Inferior parietal cortex (tissue), 1 donor: Measurements from ENCODE around the gene NXPH4.
A peak's percentile ranks its signal among the peaks of the same experiment; 100 is the strongest.

Experiments
- DNase-seq: peaks from one replicate; pipeline ENCODE4 v3.0.0-alpha.2; 2016; ENCODE audit errors: extremely low spot score

Gene NXPH4

DNA sequence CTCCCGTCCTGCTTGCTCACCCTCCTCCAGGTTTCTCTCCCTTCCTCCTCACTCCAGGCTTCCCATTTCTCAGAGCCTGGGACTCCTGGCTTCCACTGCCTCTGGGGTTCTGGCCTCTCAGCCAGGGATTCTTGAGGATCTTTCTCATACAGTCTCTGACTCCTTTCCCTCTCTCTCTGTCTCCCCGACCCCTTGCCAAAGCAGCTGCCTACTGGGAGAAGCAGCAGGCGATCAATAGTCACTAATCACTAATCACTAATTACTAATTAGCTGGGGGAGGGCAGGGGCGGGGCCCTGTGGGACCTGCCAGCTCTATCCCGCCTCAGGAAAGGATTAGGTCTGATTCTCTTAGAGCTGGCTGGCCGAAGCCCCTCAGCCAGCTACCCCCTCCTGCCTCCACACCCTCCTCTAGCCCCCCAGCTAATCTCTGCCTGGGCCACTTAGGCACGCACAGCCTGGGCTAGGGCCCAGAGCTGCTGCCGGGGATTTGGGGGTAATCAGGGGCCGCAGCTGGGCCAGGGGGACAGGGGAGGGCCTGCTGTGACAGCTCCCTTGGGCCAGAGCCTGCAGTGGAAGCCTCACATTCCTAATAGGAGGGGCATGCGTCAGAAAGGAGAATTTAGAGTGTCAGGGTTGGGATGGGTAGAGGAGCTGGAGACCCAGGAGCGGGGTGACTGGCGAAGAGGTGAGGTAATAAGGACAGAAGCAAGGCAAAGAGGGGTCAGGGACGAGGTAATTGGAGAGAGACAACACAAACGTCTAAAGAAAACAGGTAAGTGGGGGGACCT is 2.8 kb downstream of the NXPH4 start:
- DNase-seq, result no peak

- DNase-seq, result no peak
Measured at GRCh38 chr12:57219993-57220754, 3.6 kb downstream of the NXPH4 start.

DNA sequence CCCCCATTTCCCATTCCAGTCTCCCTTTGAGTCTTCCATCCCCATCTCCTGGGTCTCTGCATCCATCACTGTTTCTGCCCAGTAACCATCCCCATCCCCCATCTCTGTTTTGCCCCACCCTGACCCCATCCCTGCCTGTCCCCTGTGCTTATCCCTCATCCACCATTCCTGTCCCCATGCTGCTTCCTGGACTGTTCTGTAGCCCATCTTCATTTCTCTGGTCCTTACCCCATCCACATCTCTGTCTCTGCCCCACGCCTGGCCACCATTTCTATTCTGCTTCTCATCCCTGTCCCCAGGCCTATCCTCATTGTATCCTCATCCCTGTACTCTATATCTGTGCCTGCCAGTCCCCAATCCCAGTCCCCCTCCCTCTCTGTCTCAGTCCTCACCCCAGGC is 4.2 kb downstream of the NXPH4 start:
- DNase-seq, result no peak

DNA sequence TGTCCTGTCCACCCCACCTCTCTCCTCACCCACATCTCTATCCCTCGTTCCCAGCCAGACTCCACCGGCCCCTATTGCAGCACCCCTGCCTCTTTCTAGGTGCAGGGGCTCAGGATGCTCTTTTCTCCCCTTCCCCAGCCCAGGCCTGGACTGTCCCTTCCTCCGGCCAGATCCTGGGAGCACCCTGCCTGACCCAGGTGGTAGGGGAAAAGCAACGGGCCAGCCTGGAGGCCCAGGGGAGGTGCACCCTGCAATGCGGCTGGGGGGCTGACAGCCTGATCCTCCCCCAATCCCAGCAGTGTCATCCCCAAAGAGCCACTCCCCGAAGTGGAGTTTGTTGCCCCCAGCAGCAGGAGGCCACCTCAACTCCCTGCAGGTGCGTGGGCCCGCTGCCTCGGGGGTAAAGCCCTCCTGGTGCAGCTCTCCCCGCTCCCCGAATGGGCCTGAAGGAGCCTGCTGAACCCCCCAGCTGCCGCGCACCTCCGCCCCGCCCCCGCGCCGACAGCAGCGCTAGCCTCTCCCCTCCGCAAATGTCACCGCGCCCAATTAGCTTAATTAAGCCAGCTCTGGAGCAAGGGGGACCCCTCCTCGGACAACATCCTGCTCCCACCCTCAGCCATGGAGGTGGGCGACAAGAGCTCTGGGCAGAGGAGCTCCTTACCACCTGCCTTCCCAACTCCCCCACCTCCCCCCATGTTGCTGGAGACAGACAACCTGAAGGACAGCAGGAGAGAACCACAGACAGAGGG is 4.7 kb downstream of the NXPH4 start:
- DNase-seq, result no peak

DNA sequence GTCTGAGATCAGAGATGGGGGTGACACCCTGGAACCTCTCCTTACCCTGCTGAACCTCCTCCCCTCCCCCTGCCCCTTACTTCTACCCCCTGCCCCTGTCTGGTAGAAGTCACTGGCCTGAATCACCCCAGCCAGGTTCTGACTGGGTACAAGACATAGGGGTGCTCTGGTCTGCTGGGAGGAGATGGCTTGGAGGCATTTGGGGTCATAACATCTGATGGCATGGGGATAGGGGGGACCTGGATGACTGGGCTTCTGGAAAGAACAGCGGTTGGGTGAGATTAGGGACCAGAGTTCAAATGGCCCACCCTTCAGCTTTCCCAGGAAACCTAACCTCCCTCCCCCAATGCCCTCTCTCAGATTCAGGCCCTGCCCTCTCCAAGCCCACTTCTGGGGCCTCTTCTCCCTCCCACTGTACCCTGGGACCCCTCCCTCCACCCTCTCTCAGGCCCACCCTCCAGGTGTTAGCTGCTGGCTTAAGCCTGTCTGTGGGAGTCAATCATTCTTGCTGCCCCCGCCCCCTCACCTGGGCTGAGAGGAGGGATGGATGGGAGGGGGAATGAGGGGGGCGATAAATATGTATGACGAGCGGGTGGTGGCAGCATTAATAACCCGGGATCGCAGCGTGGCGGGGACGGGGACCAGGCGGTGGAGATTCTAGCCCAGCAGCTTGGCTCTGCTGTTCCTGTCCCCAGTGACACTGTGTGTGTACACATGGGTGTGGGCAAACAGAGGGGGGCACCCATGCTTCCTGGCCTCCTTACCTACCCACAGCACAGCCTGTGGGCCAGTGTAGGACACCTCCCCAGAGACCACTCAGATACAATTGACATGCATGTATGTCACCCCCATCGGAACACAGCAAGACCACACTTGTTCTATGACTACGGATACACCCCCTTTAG is 5.9 kb downstream of the NXPH4 start:
- DNase-seq, result no peak

DNA sequence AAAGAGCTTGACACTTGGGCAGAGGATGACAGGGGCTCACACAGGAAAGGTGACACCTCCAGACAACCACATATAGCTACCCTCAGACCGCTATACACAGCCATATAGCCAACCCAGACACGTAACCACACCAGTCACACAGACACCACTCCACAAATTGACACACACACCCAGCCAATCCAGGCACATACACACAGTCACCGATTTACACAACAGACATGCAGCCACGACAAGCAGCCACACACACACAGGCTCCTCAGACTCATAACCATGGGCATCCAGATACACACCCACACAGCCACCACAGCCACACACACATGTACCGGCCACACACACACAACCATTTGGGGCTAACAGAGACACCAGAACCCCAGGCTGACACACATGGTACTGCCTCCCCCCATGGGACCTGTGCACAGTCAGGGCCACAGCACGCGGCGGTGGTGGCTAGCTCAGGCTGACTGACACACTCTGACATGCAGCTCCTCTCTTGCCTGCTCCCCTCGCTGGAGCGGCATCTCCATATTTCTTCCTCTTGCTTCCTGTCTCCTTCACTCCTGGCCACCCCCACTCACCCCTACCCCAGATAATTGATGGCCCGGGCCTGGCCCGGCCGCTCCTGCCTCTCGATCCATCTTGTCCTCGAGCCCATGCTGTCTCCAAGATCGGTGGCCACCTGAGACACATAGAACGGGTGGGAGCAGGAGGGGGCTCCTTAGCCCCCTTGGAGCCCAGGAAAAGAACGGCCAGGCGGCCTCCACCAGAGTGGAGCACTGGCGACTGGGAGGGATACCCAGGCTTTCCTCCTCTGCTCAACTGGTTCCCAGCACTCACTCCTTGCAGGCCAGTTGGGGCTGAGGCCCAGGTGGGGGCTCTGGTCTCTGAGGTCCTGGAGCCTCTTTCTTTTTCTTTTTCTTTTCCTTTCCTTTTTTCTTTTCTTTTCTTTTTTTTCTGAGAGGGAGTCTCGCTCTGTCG is 6.9 kb downstream of the NXPH4 start:
- DNase-seq, result no peak

- no peak for DNase-seq
Measured at GRCh38 chr12:57224278-57224972, 7.8 kb downstream of the NXPH4 start.

DNA sequence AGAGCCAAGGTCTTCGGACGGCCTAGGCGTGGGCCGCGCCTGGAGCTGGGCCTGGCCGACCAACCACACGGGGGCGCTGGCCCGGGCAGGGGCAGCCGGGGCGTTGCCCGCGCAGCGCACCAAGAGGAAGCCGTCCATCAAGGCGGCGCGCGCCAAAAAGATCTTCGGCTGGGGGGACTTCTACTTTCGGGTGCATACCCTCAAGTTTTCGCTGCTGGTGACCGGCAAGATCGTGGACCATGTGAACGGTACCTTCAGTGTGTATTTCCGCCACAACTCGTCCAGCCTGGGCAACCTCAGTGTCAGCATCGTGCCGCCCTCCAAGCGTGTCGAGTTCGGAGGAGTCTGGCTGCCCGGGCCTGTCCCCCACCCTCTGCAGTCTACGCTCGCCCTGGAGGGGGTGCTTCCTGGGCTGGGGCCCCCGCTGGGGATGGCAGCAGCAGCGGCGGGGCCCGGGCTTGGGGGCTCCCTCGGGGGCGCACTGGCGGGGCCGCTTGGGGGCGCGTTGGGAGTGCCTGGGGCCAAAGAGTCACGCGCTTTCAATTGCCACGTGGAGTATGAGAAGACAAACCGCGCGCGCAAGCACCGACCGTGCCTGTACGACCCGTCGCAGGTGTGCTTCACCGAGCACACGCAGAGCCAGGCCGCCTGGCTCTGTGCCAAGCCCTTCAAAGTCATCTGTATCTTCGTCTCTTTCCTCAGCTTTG is 8.5 kb downstream of the NXPH4 start:
- no peak for DNase-seq

DNA sequence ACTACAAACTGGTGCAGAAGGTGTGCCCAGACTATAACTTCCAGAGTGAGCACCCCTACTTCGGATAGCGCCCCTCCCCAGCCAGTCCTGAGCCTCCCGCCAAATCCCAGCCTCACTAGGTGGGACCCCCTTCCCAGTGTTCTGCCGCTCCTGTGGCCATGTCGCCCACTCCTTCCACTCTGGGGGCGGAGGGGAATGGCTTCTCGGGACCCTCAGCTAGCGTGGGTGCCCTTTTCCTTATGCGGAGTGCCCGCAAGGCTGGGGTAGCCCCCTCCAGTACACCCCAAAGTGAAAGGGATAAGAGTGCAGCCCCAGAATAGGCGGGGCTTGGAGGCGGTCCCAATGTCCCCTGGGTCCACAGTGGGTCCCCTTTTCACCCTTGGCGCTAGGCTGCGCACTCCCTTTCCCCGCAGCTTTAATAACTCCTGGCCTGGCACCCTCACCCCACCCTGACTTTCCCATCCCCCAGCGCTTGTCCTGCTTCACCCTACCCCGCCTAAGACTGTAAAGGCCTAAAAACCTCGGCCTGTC is 9.2 kb downstream of the NXPH4 start:
- DNase-seq, result no peak

DNA sequence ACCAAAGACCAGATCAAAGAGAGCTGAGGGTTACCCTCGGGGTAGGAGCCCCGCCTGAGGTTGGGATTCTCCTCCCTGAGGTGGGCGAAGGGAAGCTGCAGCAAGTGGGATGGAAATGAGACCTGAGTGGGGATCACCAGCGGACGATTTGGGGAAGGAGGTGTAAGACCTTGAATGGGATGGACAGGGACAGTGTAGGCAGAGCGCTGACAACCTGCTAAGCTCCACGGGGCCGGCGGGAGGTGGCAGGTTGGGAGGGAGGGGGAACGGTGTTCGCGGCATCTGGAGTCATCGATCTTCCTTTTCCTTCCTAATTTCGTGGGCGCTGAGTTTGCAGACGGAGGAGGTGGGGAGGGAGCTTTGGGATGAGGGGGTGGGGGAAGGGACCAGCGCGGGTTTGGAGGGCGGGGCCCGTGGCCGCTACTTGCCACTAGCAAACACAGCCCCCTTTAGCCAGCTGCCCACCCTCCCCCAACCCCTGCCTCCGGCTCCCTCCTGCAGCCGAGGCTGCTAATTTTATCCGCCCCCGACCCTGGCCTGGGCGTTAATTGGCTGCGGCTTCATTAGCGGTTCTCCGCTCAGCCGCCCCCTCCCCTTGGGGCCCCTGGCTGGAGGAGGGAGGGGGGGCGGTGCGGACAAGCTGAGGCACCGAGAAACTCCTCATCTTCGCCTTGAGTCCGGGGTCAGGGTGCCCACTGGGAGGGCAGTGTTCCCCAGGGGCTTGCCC is 10.2 kb downstream of the NXPH4 start:
- no peak for DNase-seq

GRCh38 chr12:57227315-57228115 is 10.9 kb downstream of the NXPH4 start:
- no peak for DNase-seq

- no peak for DNase-seq
Measured at GRCh38 chr12:57229046-57229633, 12.5 kb downstream of the NXPH4 start.

DNA sequence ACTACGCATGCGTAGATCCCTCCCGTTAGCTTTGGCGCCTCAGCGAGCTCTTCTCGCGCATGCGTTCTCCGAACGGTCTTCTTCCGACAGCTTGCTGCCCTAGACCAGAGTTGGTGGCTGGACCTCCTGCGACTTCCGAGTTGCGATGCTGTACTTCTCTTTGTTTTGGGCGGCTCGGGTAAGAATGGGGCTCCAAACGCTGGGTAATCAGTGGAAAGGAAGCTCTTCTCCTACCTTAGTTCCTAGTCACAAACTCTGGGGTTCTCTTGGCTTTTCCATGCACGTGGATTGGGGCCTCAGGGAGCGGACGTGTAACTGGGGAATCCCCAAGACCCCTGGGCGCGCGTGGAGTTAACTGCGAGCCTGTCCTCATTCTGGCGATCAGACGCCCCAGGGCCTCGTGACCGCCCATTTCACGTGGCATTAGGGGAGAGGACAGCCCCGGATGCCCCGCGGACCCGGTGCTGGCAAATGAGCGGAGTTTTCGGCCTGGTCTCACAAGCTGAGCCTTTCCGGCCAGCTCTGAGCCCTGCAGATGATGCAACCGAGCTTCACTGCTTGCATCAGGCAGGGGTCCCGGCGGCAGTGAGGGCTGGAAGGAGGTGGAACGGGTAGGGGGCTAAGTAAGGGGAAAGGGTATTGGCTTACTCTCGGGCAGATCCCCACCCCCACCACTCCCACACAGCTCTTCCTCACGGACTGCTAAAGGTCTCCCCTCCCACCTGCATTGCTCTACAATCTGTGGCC is 13.2 kb downstream of the NXPH4 start, which contains the start of gene SHMT2:
SHMT2 (plus strand) TSS at position 78 of the 747 bp plus-strand sequence; CDS start at position 146, 68 bp downstream.
- peak; percentile 98 for DNase-seq

DNA sequence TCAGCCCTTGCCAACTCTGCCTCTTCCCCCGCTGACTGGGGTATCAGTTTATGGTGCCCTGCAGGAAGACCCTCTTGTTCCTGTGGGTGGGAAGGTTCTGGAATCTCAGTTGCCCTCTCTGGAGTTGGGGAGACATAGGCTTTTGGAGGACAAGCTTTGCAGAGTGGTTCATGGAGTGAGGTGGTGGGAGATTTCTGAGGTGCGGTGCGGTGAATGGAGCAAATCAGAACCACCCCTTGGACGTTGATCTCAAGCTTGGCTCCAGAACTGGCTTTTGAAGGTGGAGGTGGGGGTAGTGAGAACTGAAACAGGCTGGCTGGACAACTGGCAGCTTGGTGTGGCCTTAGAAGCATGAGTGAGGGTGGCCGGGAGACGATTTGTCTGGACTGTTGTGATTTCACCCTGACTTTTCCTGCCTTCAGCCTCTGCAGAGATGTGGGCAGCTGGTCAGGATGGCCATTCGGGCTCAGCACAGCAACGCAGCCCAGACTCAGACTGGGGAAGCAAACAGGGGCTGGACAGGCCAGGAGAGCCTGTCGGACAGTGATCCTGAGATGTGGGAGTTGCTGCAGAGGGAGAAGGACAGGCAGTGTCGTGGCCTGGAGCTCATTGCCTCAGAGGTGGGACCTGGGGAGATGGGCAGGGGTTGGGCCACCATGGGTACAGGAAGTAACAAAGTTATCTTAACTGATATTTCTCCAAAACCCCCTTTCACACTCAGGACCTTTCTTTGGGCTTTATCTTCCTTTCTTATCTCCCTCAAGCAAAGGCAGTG is 14.0 kb downstream of the NXPH4 start:
- no peak for DNase-seq
